ENCODE data around the gene FRRS1.

GRCh38 chr1:99763956-99764355 lies 2.5 kb downstream of the FRRS1 start:
- TF ChIP-seq SIN3A (IDR thresholded peaks at IDR 0.05; ENCODE audit: borderline replicate concordance, insufficient read depth, low read length): no peak
- no peak for TF ChIP-seq FOXP2 (optimal IDR thresholded peaks at IDR 0.05; ENCODE audit: borderline replicate concordance, extremely low read depth, extremely low read length, insufficient read depth)
- TF ChIP-seq POLR2AphosphoS5 (IDR thresholded peaks at IDR 0.05; ENCODE audit: low read depth, low read length): no peak
- TF ChIP-seq TAF1 (IDR thresholded peaks at IDR 0.05; ENCODE audit: borderline replicate concordance, insufficient read depth, low read length): no peak

Data from PFSK-1 (cell line).